Caco-2 (cell line): Measurements from ENCODE around the gene TMPRSS11A. TPM values are rescaled to one million over a fixed set of nuclear protein-coding genes. Genes with fewer than 3 reads are reported as not detected.

Experiments used
- BruUV-seq: library from RNA; stranded (reverse); fragments of 400-500 nt; replicated peaks from 2 replicates; lab custom pipeline; 2021; lab: Mats Ljungman, UMichigan
- CTCF ChIA-PET: fragments of 300-600 bp; sonication (Branson Sonifier 250); formaldehyde crosslinking; loops from one replicate; lab custom pipeline; 2022; ENCODE audit warnings: antibody characterized with exemption; lab: Charles Lee
- POLR2A ChIA-PET: fragments of 300-600 bp; sonication (Branson Sonifier 250); formaldehyde crosslinking; loops from one replicate; lab custom pipeline; 2022; ENCODE audit warnings: antibody characterized with exemption; lab: Charles Lee
- DNase-seq, 2 experiments: peaks; one replicate each; pipeline versions ENCODE4 v3.0.0 to v3.0.0-alpha.2; 2020 to 2022
- H3K27me3 ChIP-seq: replicated peaks from 2 replicates; pipeline ENCODE4 v1.6.0; 2011; ENCODE audit warnings: low read length; ENCODE audit not compliant: control insufficient read depth, insufficient read depth
- H3K36me3 ChIP-seq: 2 replicates; pipeline ENCODE4 v1.5.1; 2011; ENCODE audit warnings: low read length; ENCODE audit not compliant: control insufficient read depth, insufficient read depth
- H3K4me1 ChIP-seq: fragments of 250-450 bp; sonication (Bioruptor Pico); 2 replicates; pipeline ENCODE4 v1.5.1; 2020; ENCODE audit warnings: mild to moderate bottlenecking
- H3K4me3 ChIP-seq: 2 replicates; pipeline ENCODE4 v1.5.1; 2011; ENCODE audit warnings: low read depth, mild to moderate bottlenecking, control low read depth, low read length
- H3K9me3 ChIP-seq: fragments of 250-450 bp; sonication (Bioruptor Pico); 2 replicates; pipeline ENCODE4 v1.5.1; 2020; ENCODE audit warnings: mild to moderate bottlenecking, moderate library complexity
- H3K27ac Mint-ChIP-seq: one replicate; pipeline ENCODE4 v1.8.0; 2022; ENCODE audit warnings: mixed read lengths; ENCODE audit not compliant: unreplicated experiment
- H3K27me3 Mint-ChIP-seq: one replicate; pipeline ENCODE4 v1.8.0; 2022; ENCODE audit warnings: mixed read lengths; ENCODE audit not compliant: insufficient read depth, unreplicated experiment
- H3K36me3 Mint-ChIP-seq: one replicate; pipeline ENCODE4 v1.8.0; 2022; ENCODE audit warnings: mild to moderate bottlenecking, mixed read lengths; ENCODE audit not compliant: insufficient read depth, unreplicated experiment
- H3K4me1 Mint-ChIP-seq: one replicate; pipeline ENCODE4 v1.8.0; 2022; ENCODE audit warnings: low read depth, mixed read lengths; ENCODE audit not compliant: unreplicated experiment
- H3K4me3 Mint-ChIP-seq: one replicate; pipeline ENCODE4 v1.8.0; 2022; ENCODE audit warnings: mild to moderate bottlenecking, moderate library complexity, mixed read lengths; ENCODE audit not compliant: unreplicated experiment
- H3K9me3 Mint-ChIP-seq: one replicate; pipeline ENCODE4 v1.8.0; 2022; ENCODE audit warnings: mixed read lengths; ENCODE audit not compliant: unreplicated experiment
- CTCF ChIP-seq, 2 experiments: fragments of 200-600 bp in 1 of 2; IDR thresholded peaks; 1 replicate in 1 of 2; 2 replicates in 1 of 2; pipeline versions ENCODE4 v1.5.1 to v1.8.0; 2011 to 2022; ENCODE audit warnings: antibody characterized with exemption in 1 of 2, control low read depth in 1 of 2, inconsistent platforms in 1 of 2, low read depth in 1 of 2, low read length in 1 of 2, mild to moderate bottlenecking in 1 of 2, moderate library complexity in 1 of 2; ENCODE audit not compliant: insufficient read depth in 1 of 2, severe bottlenecking in 1 of 2, unreplicated experiment in 1 of 2
- intact Hi-C: fragments of 100-400 bp; cut with micrococcal nuclease; formaldehyde crosslinking; loops from one replicate; pipeline ENCODE4 v1.10.0; 2022; ENCODE audit not compliant: unreplicated experiment
- total RNA-seq: library from RNA; stranded (reverse); gene quantifications from 2 replicates; pipeline ENCODE4 v1.2.3, GENCODE V29; 2022

The TMPRSS11A gene
- total RNA-seq, 1 experiment from 2014 or later, result not detected

- no peaks in the 10 kb centered on the region for H3K9me3 ChIP-seq
- intact Hi-C loops, result no loop called here
- H3K27ac Mint-ChIP-seq, result no peak overlapping the region
- H3K4me3 Mint-ChIP-seq, result no peak overlapping the region
- ChIA-PET CTCF (no interaction called here), POLR2A (no interaction called here)
- peaks cover 3% of the 10 kb centered on the region for H3K27me3 Mint-ChIP-seq
- H3K36me3 ChIP-seq, result no peaks in the 10 kb centered on the region
- H3K4me1 Mint-ChIP-seq, result no peaks in the 10 kb centered on the region
- H3K36me3 Mint-ChIP-seq, result no peaks in the 10 kb centered on the region
- no peak overlapping the region for H3K4me3 ChIP-seq
- TF ChIP-seq CTCF (IDR thresholded peaks at IDR 0.05; ENCODE audit: insufficient read depth in 1 of 2, low read depth in 1 of 2, low read length in 1 of 2, severe bottlenecking in 1 of 2, unreplicated experiment in 1 of 2), result no peak
- H3K27me3 ChIP-seq, result no peaks in the 10 kb centered on the region
- no peaks in the 10 kb centered on the region for H3K9me3 Mint-ChIP-seq
- no peaks in the 10 kb centered on the region for H3K4me1 ChIP-seq
- DNase-seq, result no peak
- no TSS peak for BruUV-seq
Measured at GRCh38 chr4:67884701-67885100, 78.6 kb downstream of the TMPRSS11A start.

- intact Hi-C loops, result no loop called here
- no peak within 1 kb of the TSS for H3K4me3 Mint-ChIP-seq
- ChIA-PET CTCF (no interaction called here), POLR2A (no interaction called here)
- peaks cover 3% of the 10 kb centered on the region for H3K27me3 Mint-ChIP-seq
- no peaks in the 10 kb centered on the region for H3K9me3 ChIP-seq
- H3K4me3 ChIP-seq, result no peak within 1 kb of the TSS
- H3K27me3 ChIP-seq, result no peaks in the 10 kb centered on the region
- H3K27ac Mint-ChIP-seq, result no peak within 1 kb of the TSS
- H3K4me1 ChIP-seq, result no peaks in the 10 kb centered on the region
- no TSS peak for BruUV-seq
- H3K36me3 Mint-ChIP-seq, result no peaks in the 10 kb centered on the region
- no peaks in the 10 kb centered on the region for H3K9me3 Mint-ChIP-seq
- DNase-seq, result no peak
- H3K36me3 ChIP-seq, result no peaks in the 10 kb centered on the region
- no peak for TF ChIP-seq CTCF (IDR thresholded peaks at IDR 0.05; ENCODE audit: insufficient read depth in 1 of 2, low read depth in 1 of 2, low read length in 1 of 2, severe bottlenecking in 1 of 2, unreplicated experiment in 1 of 2)
- H3K4me1 Mint-ChIP-seq, result no peaks in the 10 kb centered on the region
Measured at GRCh38 chr4:67883902-67884301, 79.4 kb downstream of the TMPRSS11A start, which contains the start of gene TMPRSS11D. TSS of gene TMPRSS11D (minus strand) at chr4:67884002. CDS start at chr4:67883933, 69 bp downstream.

GRCh38 chr4:67883458-67883857 lies 79.8 kb downstream of the TMPRSS11A start:
- Mint-ChIP-seq H3K27me3 (peaks cover 3% of the 10 kb centered on the region), H3K27ac (no peak overlapping the region), H3K9me3 (no peaks in the 10 kb centered on the region), H3K4me3 (no peak overlapping the region), H3K36me3 (no peaks in the 10 kb centered on the region), H3K4me1 (no peaks in the 10 kb centered on the region)
- no TSS peak for BruUV-seq
- H3K4me3 ChIP-seq, result no peak overlapping the region
- intact Hi-C loops, result no loop called here
- no peaks in the 10 kb centered on the region for H3K9me3 ChIP-seq
- no peak for DNase-seq
- no peak for TF ChIP-seq CTCF (IDR thresholded peaks at IDR 0.05; ENCODE audit: insufficient read depth in 1 of 2, low read depth in 1 of 2, low read length in 1 of 2, severe bottlenecking in 1 of 2, unreplicated experiment in 1 of 2)
- no peaks in the 10 kb centered on the region for H3K4me1 ChIP-seq
- CTCF ChIA-PET, result no interaction called here
- no peaks in the 10 kb centered on the region for H3K27me3 ChIP-seq
- no peaks in the 10 kb centered on the region for H3K36me3 ChIP-seq
- POLR2A ChIA-PET, result no interaction called here
